Measurements from ENCODE around the gene PCSK9. TPM values are rescaled to one million over a fixed set of nuclear protein-coding genes. Genes with fewer than 3 reads are reported as not detected.

Gene PCSK9
- total RNA-seq, 2 experiments from 2014 or later: not detected

GRCh38 chr1:55056632-55056992, 17.3 kb downstream of the PCSK9 start:
- Mint-ChIP-seq H3K4me1 (ENCODE audit: low read depth) (peaks cover 9% of the 10 kb centered on the region), H3K27ac (no peak overlapping the region), H3K9me3 (no peaks in the 10 kb centered on the region), H3K36me3 (ENCODE audit: low read depth) (no peaks in the 10 kb centered on the region), H3K27me3 (ENCODE audit: low read depth) (no peaks in the 10 kb centered on the region), H3K4me3 (no peak overlapping the region)
- CTCF ChIA-PET: no interaction called here
- intact Hi-C loops (cut with micrococcal nuclease): no loop called here
- DNase-seq: no peak

- no peak overlapping the region for H3K27ac Mint-ChIP-seq
- H3K4me1 Mint-ChIP-seq (ENCODE audit: low read depth): peaks cover 9% of the 10 kb centered on the region
- H3K9me3 Mint-ChIP-seq: no peaks in the 10 kb centered on the region
- CTCF ChIA-PET: no interaction called here
- H3K27me3 Mint-ChIP-seq (ENCODE audit: low read depth): no peaks in the 10 kb centered on the region
- DNase-seq: no peak
- no peaks in the 10 kb centered on the region for H3K36me3 Mint-ChIP-seq (ENCODE audit: low read depth)
- intact Hi-C loops (cut with micrococcal nuclease): no loop called here
- no peak overlapping the region for H3K4me3 Mint-ChIP-seq
Measured at GRCh38 chr1:55057270-55057955, 18.1 kb downstream of the PCSK9 start.

- CTCF ChIA-PET: no interaction called here
- no peak for DNase-seq
- Mint-ChIP-seq H3K4me1 (ENCODE audit: low read depth) (peaks cover 9% of the 10 kb centered on the region), H3K27ac (no peak overlapping the region), H3K36me3 (ENCODE audit: low read depth) (no peaks in the 10 kb centered on the region), H3K9me3 (no peaks in the 10 kb centered on the region), H3K27me3 (ENCODE audit: low read depth) (no peaks in the 10 kb centered on the region), H3K4me3 (no peak overlapping the region)
- intact Hi-C loops (cut with micrococcal nuclease): no loop called here
Measured at GRCh38 chr1:55057956-55058298, 18.6 kb downstream of the PCSK9 start.

- no peak overlapping the region for H3K27ac Mint-ChIP-seq
- H3K36me3 Mint-ChIP-seq (ENCODE audit: low read depth): no peaks in the 10 kb centered on the region
- CTCF ChIA-PET: interaction anchor here (0.6 to 1.8 kb wide), 4 partner anchors 12 to 1915 kb away, joined by 3 to 4 read pairs (median 3); no protein-coding TSS in a partner anchor
- H3K9me3 Mint-ChIP-seq: no peaks in the 10 kb centered on the region
- DNase-seq: no peak
- H3K27me3 Mint-ChIP-seq (ENCODE audit: low read depth): no peaks in the 10 kb centered on the region
- intact Hi-C loops (cut with micrococcal nuclease): loop anchor here (1.0 kb wide), 1 partner anchor 14 kb away; no protein-coding TSS in a partner anchor
- H3K4me3 Mint-ChIP-seq: no peak overlapping the region
- peaks cover 9% of the 10 kb centered on the region for H3K4me1 Mint-ChIP-seq (ENCODE audit: low read depth)
Measured at GRCh38 chr1:55059302-55060132, 20.2 kb downstream of the PCSK9 start.

GRCh38 chr1:55060133-55060999, 21.0 kb downstream of the PCSK9 start:
- CTCF ChIA-PET: interaction anchor here (0.8 to 1.8 kb wide), 4 partner anchors 13 to 212 kb away, joined by 3 to 4 read pairs (median 3); no protein-coding TSS in a partner anchor
- peaks cover 9% of the 10 kb centered on the region for H3K4me1 Mint-ChIP-seq (ENCODE audit: low read depth)
- H3K27me3 Mint-ChIP-seq (ENCODE audit: low read depth): no peaks in the 10 kb centered on the region
- H3K36me3 Mint-ChIP-seq (ENCODE audit: low read depth): no peaks in the 10 kb centered on the region
- H3K27ac Mint-ChIP-seq: no peak overlapping the region
- intact Hi-C loops (cut with micrococcal nuclease): loop anchor here (1.0 kb wide), 1 partner anchor 13 kb away; no protein-coding TSS in a partner anchor
- no peaks in the 10 kb centered on the region for H3K9me3 Mint-ChIP-seq
- peak; percentile 55 for DNase-seq
- no peak overlapping the region for H3K4me3 Mint-ChIP-seq

GRCh38 chr1:55061000-55061705, 21.8 kb downstream of the PCSK9 start:
- H3K27ac Mint-ChIP-seq: no peak overlapping the region
- H3K9me3 Mint-ChIP-seq: no peaks in the 10 kb centered on the region
- intact Hi-C loops (cut with micrococcal nuclease): loop anchor here (1.0 kb wide), 1 partner anchor 12 kb away; no protein-coding TSS in a partner anchor
- CTCF ChIA-PET: interaction anchor here (0.8 to 1.8 kb wide), 4 partner anchors 12 to 213 kb away, joined by 3 to 4 read pairs (median 3); no protein-coding TSS in a partner anchor
- no peak for DNase-seq
- no peak overlapping the region for H3K4me3 Mint-ChIP-seq
- H3K27me3 Mint-ChIP-seq (ENCODE audit: low read depth): no peaks in the 10 kb centered on the region
- peaks cover 3% of the 10 kb centered on the region for H3K36me3 Mint-ChIP-seq (ENCODE audit: low read depth)
- peaks cover 9% of the 10 kb centered on the region for H3K4me1 Mint-ChIP-seq (ENCODE audit: low read depth)

- DNase-seq: no peak
- Mint-ChIP-seq H3K9me3 (no peaks in the 10 kb centered on the region), H3K4me1 (ENCODE audit: low read depth) (peaks cover 9% of the 10 kb centered on the region), H3K4me3 (no peak overlapping the region), H3K36me3 (ENCODE audit: low read depth) (peaks cover 9% of the 10 kb centered on the region), H3K27me3 (ENCODE audit: low read depth) (no peaks in the 10 kb centered on the region), H3K27ac (no peak overlapping the region)
- CTCF ChIA-PET: no interaction called here
- intact Hi-C loops (cut with micrococcal nuclease): no loop called here
Measured at GRCh38 chr1:55061706-55062321, 22.5 kb downstream of the PCSK9 start.

GRCh38 chr1:55062801-55063576, 23.6 kb downstream of the PCSK9 start:
- Mint-ChIP-seq H3K36me3 (ENCODE audit: low read depth) (peaks cover 16% of the 10 kb centered on the region), H3K4me1 (ENCODE audit: low read depth) (peaks cover 9% of the 10 kb centered on the region), H3K27me3 (ENCODE audit: low read depth) (no peaks in the 10 kb centered on the region), H3K27ac (no peak overlapping the region), H3K9me3 (no peaks in the 10 kb centered on the region), H3K4me3 (no peak overlapping the region)
- CTCF ChIA-PET: interaction anchor here (1.2 kb wide), 2 partner anchors 10 to 41 kb away, joined by 5 read pairs; no protein-coding TSS in a partner anchor
- no peak for DNase-seq
- intact Hi-C loops (cut with micrococcal nuclease): no loop called here

- H3K27me3 Mint-ChIP-seq (ENCODE audit: low read depth): no peaks in the 10 kb centered on the region
- H3K9me3 Mint-ChIP-seq: no peaks in the 10 kb centered on the region
- H3K27ac Mint-ChIP-seq: no peak overlapping the region
- DNase-seq: no peak
- H3K36me3 Mint-ChIP-seq (ENCODE audit: low read depth): peaks cover 17% of the 10 kb centered on the region
- intact Hi-C loops (cut with micrococcal nuclease): no loop called here
- peaks cover 9% of the 10 kb centered on the region for H3K4me1 Mint-ChIP-seq (ENCODE audit: low read depth)
- no peak overlapping the region for H3K4me3 Mint-ChIP-seq
- CTCF ChIA-PET: interaction anchor here (1.2 to 1.3 kb wide), 3 partner anchors 10 to 41 kb away, joined by 3 to 5 read pairs (median 5); no protein-coding TSS in a partner anchor
Measured at GRCh38 chr1:55063577-55063942, 24.2 kb downstream of the PCSK9 start.

- intact Hi-C loops (cut with micrococcal nuclease): no loop called here
- Mint-ChIP-seq H3K4me1 (ENCODE audit: low read depth) (peaks cover 9% of the 10 kb centered on the region), H3K4me3 (no peak overlapping the region), H3K9me3 (no peaks in the 10 kb centered on the region), H3K36me3 (ENCODE audit: low read depth) (peaks cover 23% of the 10 kb centered on the region), H3K27me3 (ENCODE audit: low read depth) (no peaks in the 10 kb centered on the region), H3K27ac (no peak overlapping the region)
- DNase-seq: no peak
- CTCF ChIA-PET: interaction anchor here (1.2 to 1.3 kb wide), 3 partner anchors 9 to 42 kb away, joined by 3 to 5 read pairs (median 5); no protein-coding TSS in a partner anchor
Measured at GRCh38 chr1:55064071-55064581, 24.8 kb downstream of the PCSK9 start.

Measured in activated naive CD4-positive, alpha-beta T cell treated with anti-CD3 and anti-CD28 coated beads for 36 hours (primary cell).